ENCODE data around the gene CCR9. TPM values are rescaled to one million over a fixed set of nuclear protein-coding genes. Genes with fewer than 3 reads are reported as not detected.

The CCR9 gene
- total RNA-seq, 1 donor from 2014 or later: not detected

GRCh38 chr3:45906681-45907407, 20.5 kb downstream of the CCR9 start:
- peak; percentile 13 for TF ChIP-seq CTCF (IDR thresholded peaks at IDR 0.05; ENCODE audit: unreplicated experiment)
- peak; percentile 33 for DNase-seq (ENCODE audit: low spot score)
- Mint-ChIP-seq H3K36me3 (ENCODE audit: low read depth, unreplicated experiment) (peaks cover 7% of the 10 kb centered on the region), H3K4me1 (ENCODE audit: unreplicated experiment) (peaks cover 25% of the 10 kb centered on the region), H3K9me3 (ENCODE audit: unreplicated experiment) (no peaks in the 10 kb centered on the region), H3K4me3 (ENCODE audit: unreplicated experiment) (peak overlapping the region; percentile 16), H3K27me3 (ENCODE audit: unreplicated experiment) (peaks cover 2% of the 10 kb centered on the region), H3K27ac (ENCODE audit: unreplicated experiment) (no peak overlapping the region)

DNA sequence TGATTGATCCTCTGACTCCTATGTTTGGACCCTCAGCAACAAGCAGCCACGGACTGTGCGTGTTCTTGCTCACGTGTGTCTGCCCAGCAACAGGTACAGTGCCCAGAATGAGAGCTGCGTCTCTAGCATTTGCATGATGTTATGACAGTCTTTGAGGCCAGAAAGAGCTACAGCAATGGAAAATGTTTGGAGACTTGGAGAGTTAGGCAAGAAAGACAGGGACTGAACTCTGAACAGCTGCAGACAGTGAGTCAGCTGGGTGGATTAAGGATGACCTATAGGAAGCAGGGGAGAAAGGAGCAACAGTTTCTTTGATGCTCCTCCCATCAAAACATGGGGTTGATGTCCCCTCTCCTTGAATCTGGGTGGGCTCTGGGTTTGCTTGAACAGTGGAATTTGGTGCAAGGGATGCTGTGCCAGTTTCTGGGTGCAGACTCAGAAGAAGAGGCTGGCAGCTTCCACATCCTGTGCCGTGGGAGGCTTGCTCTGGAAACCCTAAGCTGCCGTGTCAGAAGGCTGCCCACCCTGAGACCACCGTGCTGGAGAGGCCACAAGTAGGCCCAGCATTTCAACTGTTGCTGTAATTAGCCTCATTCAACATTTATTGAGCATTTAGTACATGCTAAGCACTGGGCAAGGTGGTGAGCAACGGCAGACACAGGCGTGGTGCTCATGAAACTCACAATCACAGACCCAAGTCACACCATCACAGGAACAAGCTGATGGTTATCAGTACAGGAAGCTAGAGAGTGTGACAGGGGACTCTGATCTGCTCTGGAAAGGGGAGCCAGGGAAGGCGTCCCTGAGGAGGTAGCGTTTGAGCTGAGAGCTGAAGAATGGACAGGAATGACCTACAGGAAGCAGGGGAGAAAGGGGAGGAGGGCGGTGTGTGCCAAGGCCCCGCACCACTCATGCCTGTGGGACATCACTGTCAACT, 21.7 kb downstream of the CCR9 start:
- H3K9me3 Mint-ChIP-seq (ENCODE audit: unreplicated experiment): no peaks in the 10 kb centered on the region
- H3K4me1 Mint-ChIP-seq (ENCODE audit: unreplicated experiment): peaks cover 25% of the 10 kb centered on the region
- no peak for DNase-seq (ENCODE audit: low spot score)
- no peak overlapping the region for H3K27ac Mint-ChIP-seq (ENCODE audit: unreplicated experiment)
- H3K27me3 Mint-ChIP-seq (ENCODE audit: unreplicated experiment): peaks cover 2% of the 10 kb centered on the region
- no peak for TF ChIP-seq CTCF (IDR thresholded peaks at IDR 0.05; ENCODE audit: unreplicated experiment)
- no peak overlapping the region for H3K4me3 Mint-ChIP-seq (ENCODE audit: unreplicated experiment)
- H3K36me3 Mint-ChIP-seq (ENCODE audit: low read depth, unreplicated experiment): peaks cover 7% of the 10 kb centered on the region

GRCh38 chr3:45908761-45909160, 22.4 kb downstream of the CCR9 start:
- no peak overlapping the region for H3K4me3 Mint-ChIP-seq (ENCODE audit: unreplicated experiment)
- no peak overlapping the region for H3K27ac Mint-ChIP-seq (ENCODE audit: unreplicated experiment)
- peaks cover 7% of the 10 kb centered on the region for H3K36me3 Mint-ChIP-seq (ENCODE audit: low read depth, unreplicated experiment)
- TF ChIP-seq CTCF (IDR thresholded peaks at IDR 0.05; ENCODE audit: unreplicated experiment): no peak
- DNase-seq (ENCODE audit: low spot score): no peak
- H3K9me3 Mint-ChIP-seq (ENCODE audit: unreplicated experiment): no peaks in the 10 kb centered on the region
- peaks cover 2% of the 10 kb centered on the region for H3K27me3 Mint-ChIP-seq (ENCODE audit: unreplicated experiment)
- H3K4me1 Mint-ChIP-seq (ENCODE audit: unreplicated experiment): peaks cover 25% of the 10 kb centered on the region

GRCh38 chr3:45909542-45909941, 23.2 kb downstream of the CCR9 start:
- Mint-ChIP-seq H3K9me3 (ENCODE audit: unreplicated experiment) (no peaks in the 10 kb centered on the region), H3K4me3 (ENCODE audit: unreplicated experiment) (no peak overlapping the region), H3K36me3 (ENCODE audit: low read depth, unreplicated experiment) (peaks cover 7% of the 10 kb centered on the region), H3K27me3 (ENCODE audit: unreplicated experiment) (peaks cover 2% of the 10 kb centered on the region), H3K4me1 (ENCODE audit: unreplicated experiment) (peaks cover 25% of the 10 kb centered on the region), H3K27ac (ENCODE audit: unreplicated experiment) (no peak overlapping the region)
- no peak for TF ChIP-seq CTCF (IDR thresholded peaks at IDR 0.05; ENCODE audit: unreplicated experiment)
- DNase-seq (ENCODE audit: low spot score): no peak
